CD4-positive, alpha-beta T cell treated with Interleukin-4 for 1 hour (primary cell): ENCODE measurements around the gene ACSS1.

ENCODE experiments used
- DNase-seq, 2 donors: peaks; one replicate each; pipeline ENCODE4 v3.0.0-alpha.2; 2020 to 2022

Gene ACSS1

GRCh38 chr20:25025986-25026605, 31.8 kb downstream of the ACSS1 start:
- no peak for DNase-seq

GRCh38 chr20:25025091-25025861, 32.7 kb downstream of the ACSS1 start:
- DNase-seq: no peak

GRCh38 chr20:25024171-25024570, 33.8 kb downstream of the ACSS1 start:
- no peak for DNase-seq

GRCh38 chr20:25023356-25023755, 34.6 kb downstream of the ACSS1 start:
- no peak for DNase-seq

GRCh38 chr20:25022680-25023079, 35.3 kb downstream of the ACSS1 start:
- DNase-seq: no peak

GRCh38 chr20:25021336-25021735, 36.6 kb downstream of the ACSS1 start:
- DNase-seq: no peak

GRCh38 chr20:25020901-25021301, 37.0 kb downstream of the ACSS1 start:
- no peak for DNase-seq

GRCh38 chr20:25020345-25020744, 37.6 kb downstream of the ACSS1 start:
- DNase-seq: no peak

- DNase-seq: no peak
Measured at GRCh38 chr20:25019381-25020155, 38.4 kb downstream of the ACSS1 start.

GRCh38 chr20:25018841-25019240, 39.1 kb downstream of the ACSS1 start:
- DNase-seq: no peak

- no peak for DNase-seq
Measured at GRCh38 chr20:25018425-25018824, 39.5 kb downstream of the ACSS1 start.

GRCh38 chr20:25017257-25017803, 40.6 kb downstream of the ACSS1 start:
- DNase-seq: no peak

- DNase-seq: no peak
Measured at GRCh38 chr20:25016471-25016870, 41.5 kb downstream of the ACSS1 start.

GRCh38 chr20:25015986-25016385, 42.0 kb downstream of the ACSS1 start:
- no peak for DNase-seq

- DNase-seq: no peak
Measured at GRCh38 chr20:25014816-25015215, 43.1 kb downstream of the ACSS1 start.

- no peak for DNase-seq
Measured at GRCh38 chr20:25013478-25014380, 44.2 kb downstream of the ACSS1 start.

- no peak for DNase-seq
Measured at GRCh38 chr20:25012616-25013189, 45.2 kb downstream of the ACSS1 start.

GRCh38 chr20:25011831-25012241, 46.1 kb downstream of the ACSS1 start:
- DNase-seq: no peak

GRCh38 chr20:25011261-25011660, 46.7 kb downstream of the ACSS1 start:
- no peak for DNase-seq

GRCh38 chr20:25009218-25010145, 48.5 kb downstream of the ACSS1 start:
- no peak for DNase-seq
